GM12872 (cell line): ENCODE measurements around the gene PLXND1.

ENCODE experiments used
- CTCF ChIP-seq: IDR thresholded peaks from 3 replicates; pipeline ENCODE4 v1.5.1; 2011; ENCODE audit warnings: low read depth, mild to moderate bottlenecking, low read length, moderate library complexity; ENCODE audit not compliant: insufficient read depth

The PLXND1 gene

GRCh38 chr3:129530251-129530791, 76.2 kb downstream of the PLXND1 start:
- TF ChIP-seq CTCF, result no peak

GRCh38 chr3:129529436-129530210, 76.9 kb downstream of the PLXND1 start:
- TF ChIP-seq CTCF, result no peak

GRCh38 chr3:129528589-129529100, 77.8 kb downstream of the PLXND1 start, which contains the start of gene RHO:
TSS of gene RHO (plus strand) at chr3:129528639. CDS start at chr3:129528734, 95 bp downstream.
- TF ChIP-seq CTCF, result no peak

- TF ChIP-seq CTCF, result no peak
Observed at GRCh38 chr3:129527262-129527661, 79.2 kb downstream of the PLXND1 start.

- no peak for TF ChIP-seq CTCF
Observed at GRCh38 chr3:129526121-129526900, 80.2 kb downstream of the PLXND1 start.

GRCh38 chr3:129525341-129525968, 81.0 kb downstream of the PLXND1 start:
- no peak for TF ChIP-seq CTCF

- no peak for TF ChIP-seq CTCF
Observed at GRCh38 chr3:129524081-129524480, 82.4 kb downstream of the PLXND1 start.
